ENCODE results near the gene TRIP6.

DNA sequence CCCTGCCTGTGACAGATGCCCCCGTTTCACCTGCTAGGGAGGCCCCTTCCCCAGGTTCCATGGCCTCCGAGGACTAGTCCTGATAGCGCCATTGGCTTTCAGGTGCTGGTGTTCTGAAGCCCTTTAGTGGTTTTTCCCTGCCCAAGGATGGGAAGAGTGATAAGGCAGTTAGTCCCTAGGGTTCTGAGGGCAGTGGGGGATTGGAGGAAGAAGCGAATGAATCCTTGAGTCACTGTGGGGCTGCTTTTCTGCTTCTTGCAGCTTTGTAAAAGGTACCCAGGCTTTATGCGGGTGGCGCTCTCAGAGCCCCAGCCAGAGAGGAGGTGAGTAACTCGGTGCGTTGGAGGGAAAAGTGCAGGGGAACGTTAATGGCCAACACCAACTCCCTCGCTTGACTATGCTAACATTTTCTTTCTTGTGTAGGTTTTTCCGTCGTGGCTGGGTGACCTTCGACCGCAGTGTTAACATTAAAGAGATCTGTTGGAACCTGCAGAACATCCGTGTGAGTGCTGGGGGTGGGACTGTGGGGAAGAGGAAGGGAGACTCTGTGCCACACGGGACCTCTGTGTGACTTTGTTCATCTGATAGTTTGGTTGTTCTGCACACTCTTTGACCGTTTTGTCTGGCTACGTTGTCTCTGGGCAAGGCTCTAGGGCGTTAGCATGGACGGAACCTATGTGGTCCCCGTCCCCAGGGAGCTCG, 18.4 kb downstream of the TRIP6 start:
- TF ChIP-seq, protein P1, sequence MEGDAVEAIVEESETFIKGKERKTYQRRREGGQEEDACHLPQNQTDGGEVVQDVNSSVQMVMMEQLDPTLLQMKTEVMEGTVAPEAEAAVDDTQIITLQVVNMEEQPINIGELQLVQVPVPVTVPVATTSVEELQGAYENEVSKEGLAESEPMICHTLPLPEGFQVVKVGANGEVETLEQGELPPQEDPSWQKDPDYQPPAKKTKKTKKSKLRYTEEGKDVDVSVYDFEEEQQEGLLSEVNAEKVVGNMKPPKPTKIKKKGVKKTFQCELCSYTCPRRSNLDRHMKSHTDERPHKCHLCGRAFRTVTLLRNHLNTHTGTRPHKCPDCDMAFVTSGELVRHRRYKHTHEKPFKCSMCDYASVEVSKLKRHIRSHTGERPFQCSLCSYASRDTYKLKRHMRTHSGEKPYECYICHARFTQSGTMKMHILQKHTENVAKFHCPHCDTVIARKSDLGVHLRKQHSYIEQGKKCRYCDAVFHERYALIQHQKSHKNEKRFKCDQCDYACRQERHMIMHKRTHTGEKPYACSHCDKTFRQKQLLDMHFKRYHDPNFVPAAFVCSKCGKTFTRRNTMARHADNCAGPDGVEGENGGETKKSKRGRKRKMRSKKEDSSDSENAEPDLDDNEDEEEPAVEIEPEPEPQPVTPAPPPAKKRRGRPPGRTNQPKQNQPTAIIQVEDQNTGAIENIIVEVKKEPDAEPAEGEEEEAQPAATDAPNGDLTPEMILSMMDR (conservative IDR thresholded peaks at IDR 0.05; ENCODE audit: low read depth in 2 of 2) = no peak
- TF ChIP-seq, protein P2, sequence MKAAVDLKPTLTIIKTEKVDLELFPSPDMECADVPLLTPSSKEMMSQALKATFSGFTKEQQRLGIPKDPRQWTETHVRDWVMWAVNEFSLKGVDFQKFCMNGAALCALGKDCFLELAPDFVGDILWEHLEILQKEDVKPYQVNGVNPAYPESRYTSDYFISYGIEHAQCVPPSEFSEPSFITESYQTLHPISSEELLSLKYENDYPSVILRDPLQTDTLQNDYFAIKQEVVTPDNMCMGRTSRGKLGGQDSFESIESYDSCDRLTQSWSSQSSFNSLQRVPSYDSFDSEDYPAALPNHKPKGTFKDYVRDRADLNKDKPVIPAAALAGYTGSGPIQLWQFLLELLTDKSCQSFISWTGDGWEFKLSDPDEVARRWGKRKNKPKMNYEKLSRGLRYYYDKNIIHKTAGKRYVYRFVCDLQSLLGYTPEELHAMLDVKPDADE (IDR thresholded peaks at IDR 0.05) = no peak
- TF ChIP-seq REST (IDR thresholded peaks at IDR 0.05; ENCODE audit: unreplicated experiment) = no peak
- TF ChIP-seq POLR2AphosphoS5 (IDR thresholded peaks at IDR 0.05; ENCODE audit: low read depth) = no peak
- TF ChIP-seq EZH2 (IDR thresholded peaks at IDR 0.05; ENCODE audit: low read depth, unreplicated experiment) = no peak
- TF ChIP-seq JUNB (IDR thresholded peaks at IDR 0.05; ENCODE audit: unreplicated experiment) = no peak
- TF ChIP-seq EZH2phosphoT487 (IDR thresholded peaks at IDR 0.05; ENCODE audit: unreplicated experiment) = no peak
- TF ChIP-seq CREB1 (CRISPR knock-in tag; IDR thresholded peaks at IDR 0.05; ENCODE audit: low read depth) = no peak
- no peak for TF ChIP-seq NANOG (IDR thresholded peaks at IDR 0.05; ENCODE audit: borderline replicate concordance)
- TF ChIP-seq ZNF114 (CRISPR knock-in tag; IDR thresholded peaks at IDR 0.05) = no peak

Measured in GM23338 (cell line).